ENCODE measurements around the gene CLTA.
"Not testable (repeated sequence)": the region's sequence is repeated elsewhere in the genome, so short reads cannot be mapped to it uniquely, and the experiment has no call there.

Gene CLTA

GRCh38 chr9:36158917-36159316 lies 31.8 kb upstream of the CLTA start:
- DNase-seq: no peak

- not testable (repeated sequence) for DNase-seq
These were observed 31.2 kb upstream of the CLTA start for GRCh38 chr9:36159509-36159908.

- not testable (repeated sequence) for DNase-seq
These were observed 30.6 kb upstream of the CLTA start for GRCh38 chr9:36160126-36160525.

GRCh38 chr9:36161187-36161586 lies 29.5 kb upstream of the CLTA start:
- no peak for DNase-seq

- no peak for DNase-seq
These were observed 28.4 kb upstream of the CLTA start for GRCh38 chr9:36162211-36162738.

GRCh38 chr9:36163049-36163785 lies 27.5 kb upstream of the CLTA start:
- no peak for DNase-seq

GRCh38 chr9:36163786-36164170 lies 26.9 kb upstream of the CLTA start:
- no peak for DNase-seq

GRCh38 chr9:36164372-36164771 lies 26.3 kb upstream of the CLTA start:
- DNase-seq: no peak

GRCh38 chr9:36164989-36165388 lies 25.7 kb upstream of the CLTA start:
- no peak for DNase-seq

GRCh38 chr9:36165826-36166167 lies 24.9 kb upstream of the CLTA start:
- DNase-seq: no peak

- DNase-seq: peak; percentile 81
These were observed 24.4 kb upstream of the CLTA start for GRCh38 chr9:36166168-36166927.

GRCh38 chr9:36169166-36169565 lies 21.6 kb upstream of the CLTA start, which contains the start of gene CCIN:
Gene CCIN, plus strand, starts transcription at chr9:36169388. Its CDS starts 115 bp downstream, at chr9:36169503.
- no peak for DNase-seq

- DNase-seq: no peak
These were observed 21.0 kb upstream of the CLTA start for GRCh38 chr9:36169708-36170107.

- no peak for DNase-seq
These were observed 20.2 kb upstream of the CLTA start for GRCh38 chr9:36170531-36170930.

- no peak for DNase-seq
These were observed 16.9 kb upstream of the CLTA start for GRCh38 chr9:36173861-36174260.

GRCh38 chr9:36174271-36174670 lies 16.4 kb upstream of the CLTA start:
- no peak for DNase-seq

- no peak for DNase-seq
These were observed 16.0 kb upstream of the CLTA start for GRCh38 chr9:36174731-36175130.

GRCh38 chr9:36175209-36175608 lies 15.5 kb upstream of the CLTA start:
- not testable (repeated sequence) for DNase-seq

GRCh38 chr9:36176496-36176895 lies 14.2 kb upstream of the CLTA start:
- not testable (repeated sequence) for DNase-seq

GRCh38 chr9:36177571-36177970 lies 13.2 kb upstream of the CLTA start:
- no peak for DNase-seq

GRCh38 chr9:36180243-36180642 lies 10.5 kb upstream of the CLTA start:
- DNase-seq: not testable (repeated sequence)

- DNase-seq: no peak
These were observed 3.3 kb upstream of the CLTA start for GRCh38 chr9:36187414-36187813.

- DNase-seq: no peak
These were observed 2.5 kb upstream of the CLTA start for GRCh38 chr9:36188212-36188611.

GRCh38 chr9:36189976-36190375 lies 745 bp upstream of the CLTA start:
- no peak for DNase-seq
